PC-9 (cell line): ENCODE data around the gene PJVK. TPM values are rescaled to one million over a fixed set of nuclear protein-coding genes. Genes with fewer than 3 reads are reported as not detected.

Source experiments
- BruUV-seq: library from RNA; stranded (reverse); fragments of 400-500 nt; replicated peaks from 2 replicates; lab custom pipeline; 2021; lab: Mats Ljungman, UMichigan
- CTCF ChIA-PET: fragments of 300-600 bp; sonication (Branson Sonifier 250); formaldehyde crosslinking; loops from one replicate; lab custom pipeline; 2022; ENCODE audit warnings: antibody characterized with exemption; lab: Charles Lee
- POLR2A ChIA-PET: fragments of 300-600 bp; sonication (Branson Sonifier 250); formaldehyde crosslinking; loops from one replicate; lab custom pipeline; 2022; ENCODE audit warnings: antibody characterized with exemption; ENCODE audit not compliant: unreplicated experiment; lab: Charles Lee
- DNase-seq, 2 experiments: peaks; one replicate each; pipeline versions ENCODE4 v3.0.0 to v3.0.0-alpha.2; 2015 to 2022; ENCODE audit warnings: mixed read lengths in 1 of 2
- H2AFZ ChIP-seq: fragments of 200-600 bp; sonication (generic); 2 replicates; pipeline ENCODE4 v1.8.1; 2017; ENCODE audit warnings: antibody characterized with exemption
- H3F3A ChIP-seq: fragments of 200-600 bp; sonication (generic); 2 replicates; pipeline ENCODE4 v1.8.1; 2017; ENCODE audit warnings: antibody characterized with exemption, mild to moderate bottlenecking, low read depth; ENCODE audit not compliant: insufficient read depth
- H3K27ac ChIP-seq: fragments of 200-600 bp; sonication (generic); 2 replicates; pipeline ENCODE4 v1.6.1; 2016; ENCODE audit warnings: mixed run types
- H3K27me3 ChIP-seq: fragments of 200-600 bp; sonication (generic); 2 replicates; pipeline ENCODE4 v1.6.1; 2016; ENCODE audit warnings: low read depth, mixed run types; ENCODE audit not compliant: insufficient read depth
- H3K36me3 ChIP-seq: fragments of 200-600 bp; sonication (generic); 2 replicates; pipeline ENCODE4 v1.6.1; 2016; ENCODE audit warnings: low read depth, mixed run types
- H3K4me1 ChIP-seq: fragments of 200-600 bp; sonication (generic); replicated peaks from 2 replicates; pipeline ENCODE4 v1.6.1; 2016; ENCODE audit warnings: mixed run types; ENCODE audit not compliant: insufficient read depth
- H3K4me2 ChIP-seq: fragments of 200-600 bp; sonication (generic); 2 replicates; pipeline ENCODE4 v1.6.1; 2017; ENCODE audit warnings: mixed run types
- H3K4me3 ChIP-seq: fragments of 200-600 bp; sonication (generic); 2 replicates; pipeline ENCODE4 v1.6.1; 2016; ENCODE audit warnings: mixed run types
- H3K79me2 ChIP-seq: fragments of 200-600 bp; sonication (generic); 2 replicates; pipeline ENCODE4 v1.6.1; 2017; ENCODE audit warnings: low read depth, mixed run types
- H3K9me2 ChIP-seq: fragments of 200-600 bp; sonication (generic); 2 replicates; pipeline ENCODE4 v1.8.1; 2017; ENCODE audit warnings: mild to moderate bottlenecking; ENCODE audit not compliant: insufficient read depth
- H3K9me3 ChIP-seq: fragments of 200-600 bp; sonication (generic); 2 replicates; pipeline ENCODE4 v1.8.1; 2016; ENCODE audit warnings: low read depth; ENCODE audit not compliant: insufficient read depth
- H4K20me1 ChIP-seq: fragments of 200-600 bp; sonication (generic); 2 replicates; pipeline ENCODE4 v1.8.1; 2017; ENCODE audit not compliant: insufficient read depth
- EZH2 ChIP-seq: fragments of 200-600 bp; sonication (generic); IDR thresholded peaks from 2 replicates; pipeline ENCODE4 v1.8.0; 2017; ENCODE audit warnings: antibody characterized with exemption, low read depth
- intact Hi-C: fragments of 100-400 bp; cut with micrococcal nuclease; formaldehyde crosslinking; loops from one replicate; pipeline ENCODE4 v1.10.0; 2022; ENCODE audit not compliant: unreplicated experiment
- total RNA-seq: library from RNA; stranded (reverse); gene quantifications from 2 replicates; pipeline ENCODE4 v1.2.3, GENCODE V29; 2021
- TF ChIP-seq, protein P1 (sequence below): fragments of 200-600 bp; sonication (generic); conservative IDR thresholded peaks from 2 replicates; pipeline ENCODE4 v1.6.1; 2017; ENCODE audit warnings: mixed run types, antibody characterized with exemption, mild to moderate bottlenecking, moderate library complexity

PJVK gene
- total RNA-seq, 1 experiment from 2014 or later = 16.9 TPM

- POLR2A ChIA-PET = interaction anchor here (0.6 to 1.0 kb wide), 3 partner anchors 29 to 216 kb away, joined by 3 to 8 read pairs (median 6); partner anchors contain the start of genes PJVK and PRKRA
- Histone ChIP-seq H3K4me1 (peaks cover 55% of the 10 kb centered on the region), H3K27ac (peak overlapping the region; percentile 33), H4K20me1 (peaks cover 34% of the 10 kb centered on the region), H2AFZ (peak overlapping the region; percentile 100), H3K9me2 (no peaks in the 10 kb centered on the region), H3K36me3 (no peaks in the 10 kb centered on the region), H3K27me3 (no peaks in the 10 kb centered on the region), H3F3A (peaks cover 15% of the 10 kb centered on the region), H3K9me3 (no peaks in the 10 kb centered on the region), H3K79me2 (peaks cover 43% of the 10 kb centered on the region), H3K4me3 (peak overlapping the region; percentile 77), H3K4me2 (peak overlapping the region; percentile 96)
- TF ChIP-seq, protein P1, sequence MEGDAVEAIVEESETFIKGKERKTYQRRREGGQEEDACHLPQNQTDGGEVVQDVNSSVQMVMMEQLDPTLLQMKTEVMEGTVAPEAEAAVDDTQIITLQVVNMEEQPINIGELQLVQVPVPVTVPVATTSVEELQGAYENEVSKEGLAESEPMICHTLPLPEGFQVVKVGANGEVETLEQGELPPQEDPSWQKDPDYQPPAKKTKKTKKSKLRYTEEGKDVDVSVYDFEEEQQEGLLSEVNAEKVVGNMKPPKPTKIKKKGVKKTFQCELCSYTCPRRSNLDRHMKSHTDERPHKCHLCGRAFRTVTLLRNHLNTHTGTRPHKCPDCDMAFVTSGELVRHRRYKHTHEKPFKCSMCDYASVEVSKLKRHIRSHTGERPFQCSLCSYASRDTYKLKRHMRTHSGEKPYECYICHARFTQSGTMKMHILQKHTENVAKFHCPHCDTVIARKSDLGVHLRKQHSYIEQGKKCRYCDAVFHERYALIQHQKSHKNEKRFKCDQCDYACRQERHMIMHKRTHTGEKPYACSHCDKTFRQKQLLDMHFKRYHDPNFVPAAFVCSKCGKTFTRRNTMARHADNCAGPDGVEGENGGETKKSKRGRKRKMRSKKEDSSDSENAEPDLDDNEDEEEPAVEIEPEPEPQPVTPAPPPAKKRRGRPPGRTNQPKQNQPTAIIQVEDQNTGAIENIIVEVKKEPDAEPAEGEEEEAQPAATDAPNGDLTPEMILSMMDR = no peak
- no peak for TF ChIP-seq EZH2
- DNase-seq = no peak
- TSS peak; percentile 26 for BruUV-seq
- intact Hi-C loops = loop anchor here (1.0 to 5.0 kb wide), 5 partner anchors 44 to 435 kb away; partner anchors contain the start of gene RBM45
- CTCF ChIA-PET = interaction anchor here (0.6 to 1.0 kb wide), 2 partner anchors 61 to 131 kb away, joined by 3 read pairs; no protein-coding TSS in a partner anchor
These were observed 28.6 kb downstream of the PJVK start for GRCh38 chr2:178479758-178480226.

GRCh38 chr2:178480227-178481181 is 29.3 kb downstream of the PJVK start, which contains the start of gene PLEKHA3:
Gene PLEKHA3, plus strand, starts transcription at chr2:178480457. Its CDS starts 413 bp downstream, at chr2:178480870.
- Histone ChIP-seq H4K20me1 (peaks cover 42% of the 10 kb centered on the region), H3K4me2 (peak within 1 kb of the TSS; percentile 96), H3K9me3 (no peaks in the 10 kb centered on the region), H3F3A (peaks cover 15% of the 10 kb centered on the region), H3K36me3 (no peaks in the 10 kb centered on the region), H3K4me1 (peaks cover 56% of the 10 kb centered on the region), H3K4me3 (peak within 1 kb of the TSS; percentile 77), H3K27ac (peak within 1 kb of the TSS; percentile 56), H3K79me2 (peaks cover 50% of the 10 kb centered on the region), H3K9me2 (no peaks in the 10 kb centered on the region), H2AFZ (peak within 1 kb of the TSS; percentile 100), H3K27me3 (no peaks in the 10 kb centered on the region)
- ChIA-PET CTCF (interaction anchor here (0.6 to 1.0 kb wide), 2 partner anchors 62 to 130 kb away, joined by 3 read pairs; no protein-coding TSS in a partner anchor), POLR2A (interaction anchor here (0.5 to 1.0 kb wide), 4 partner anchors 29 to 217 kb away, joined by 3 to 8 read pairs (median 4); partner anchors contain the start of genes PJVK and PRKRA)
- DNase-seq = peak; percentile 96 to 100
- no TSS peak for BruUV-seq
- no peak for TF ChIP-seq EZH2
- TF ChIP-seq, protein P1 = no peak
- intact Hi-C loops = loop anchor here (1.0 kb wide), 2 partner anchors 43 to 66 kb away; no protein-coding TSS in a partner anchor

DNA sequence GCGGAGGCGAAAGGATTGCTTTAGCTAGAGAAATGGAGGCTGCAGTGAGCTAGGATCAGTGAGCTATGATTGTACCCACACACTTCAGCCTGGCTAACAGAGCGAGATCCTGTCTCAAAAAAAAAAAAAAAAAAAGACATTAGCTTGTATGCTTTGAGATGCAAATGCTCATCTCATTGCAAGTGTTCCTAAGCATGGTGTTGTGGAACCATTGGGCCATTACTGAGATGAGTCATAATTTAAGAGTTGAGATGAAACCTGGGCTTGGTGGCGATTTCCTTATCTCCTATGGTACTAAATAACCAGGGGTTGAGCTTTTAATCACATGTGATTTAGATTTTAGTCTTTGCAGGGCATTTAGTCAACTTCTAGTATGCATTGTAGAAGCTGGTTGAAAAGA is 31.3 kb downstream of the PJVK start:
- intact Hi-C loops = no loop called here
- CTCF ChIA-PET = interaction anchor here (0.6 kb wide), 2 partner anchors 35 to 1188 kb away, joined by 5 to 10 read pairs; no protein-coding TSS in a partner anchor
- Histone ChIP-seq H3K4me3 (peak overlapping the region; percentile 77; the same call in 1 of the 2 replicates), H3K36me3 (peaks cover 19% of the 10 kb centered on the region), H3F3A (peaks cover 15% of the 10 kb centered on the region), H3K4me2 (peak overlapping the region; percentile 96), H3K9me3 (no peaks in the 10 kb centered on the region), H3K27me3 (no peaks in the 10 kb centered on the region), H3K9me2 (no peaks in the 10 kb centered on the region), H3K4me1 (peaks cover 51% of the 10 kb centered on the region), H2AFZ (no peak overlapping the region), H3K27ac (no peak overlapping the region), H3K79me2 (peaks cover 69% of the 10 kb centered on the region), H4K20me1 (peaks cover 50% of the 10 kb centered on the region)
- no TSS peak for BruUV-seq
- no peak for DNase-seq
- TF ChIP-seq EZH2 = no peak
- TF ChIP-seq, protein P1 = no peak
- POLR2A ChIA-PET = interaction anchor here (0.5 to 1.2 kb wide), 3 partner anchors 16 to 33 kb away, joined by 5 to 16 read pairs (median 5); partner anchors contain the start of genes PJVK and PRKRA
